ENCODE data around the gene AP4E1.
"Not testable (repeated sequence)": the region's sequence is repeated elsewhere in the genome, so short reads cannot be mapped to it uniquely, and the experiment has no call there.

Gene AP4E1

DNA sequence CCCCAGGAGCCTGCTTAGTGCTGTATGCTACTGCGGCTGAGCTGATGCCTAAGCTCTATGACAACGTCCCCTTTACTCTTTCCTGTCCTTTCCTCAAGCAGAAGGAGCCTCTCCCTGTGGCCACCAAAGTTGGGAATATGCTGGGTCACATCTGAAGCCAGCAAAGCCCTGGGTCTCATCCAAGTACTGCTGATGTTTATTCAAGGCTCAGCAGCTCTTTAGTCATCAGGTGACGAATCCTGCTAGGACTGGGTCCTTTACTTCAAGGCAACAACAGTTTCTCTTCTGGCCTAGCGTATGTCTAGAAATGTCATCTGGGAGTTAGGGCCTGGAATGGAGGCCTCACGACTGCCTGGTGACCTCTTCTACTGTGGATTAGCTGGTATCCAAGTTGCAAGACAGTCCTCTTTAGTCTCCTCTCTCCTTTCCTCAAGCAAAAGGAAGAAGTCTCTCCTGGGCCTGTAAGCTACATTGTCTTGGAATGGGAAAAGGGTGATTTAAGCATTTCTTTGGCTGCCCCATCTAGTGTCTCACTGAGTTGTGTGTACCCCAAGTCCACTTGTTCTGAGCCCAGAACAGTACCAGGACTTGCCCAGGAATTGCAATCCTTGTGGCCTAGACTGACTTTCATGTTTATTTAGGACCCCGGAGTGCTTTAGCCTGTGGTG, 122.3 kb downstream of the AP4E1 start:
- DNase-seq: no peak

GRCh38 chr15:51037474-51037873, 129.0 kb downstream of the AP4E1 start:
- not testable (repeated sequence) for DNase-seq

GRCh38 chr15:51038162-51038973, 129.9 kb downstream of the AP4E1 start:
- DNase-seq: no peak

DNA sequence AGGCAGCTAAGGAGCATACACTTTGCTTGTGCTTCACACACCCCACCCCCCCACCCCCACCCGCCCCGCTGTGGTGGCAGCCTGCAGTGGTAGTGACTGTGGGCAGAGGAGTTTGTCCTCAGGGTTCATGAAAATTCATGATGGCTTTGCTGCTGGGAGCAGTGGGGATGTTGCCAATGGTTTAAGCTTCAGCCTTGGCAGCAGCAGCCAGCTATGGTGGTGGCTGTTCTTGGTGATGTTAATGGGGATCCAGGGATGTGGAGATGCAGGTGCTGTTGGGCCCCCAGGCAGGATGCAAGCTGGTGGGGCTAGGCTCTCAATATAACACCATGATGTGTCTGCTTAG, 130.5 kb downstream of the AP4E1 start:
- DNase-seq: no peak

DNA sequence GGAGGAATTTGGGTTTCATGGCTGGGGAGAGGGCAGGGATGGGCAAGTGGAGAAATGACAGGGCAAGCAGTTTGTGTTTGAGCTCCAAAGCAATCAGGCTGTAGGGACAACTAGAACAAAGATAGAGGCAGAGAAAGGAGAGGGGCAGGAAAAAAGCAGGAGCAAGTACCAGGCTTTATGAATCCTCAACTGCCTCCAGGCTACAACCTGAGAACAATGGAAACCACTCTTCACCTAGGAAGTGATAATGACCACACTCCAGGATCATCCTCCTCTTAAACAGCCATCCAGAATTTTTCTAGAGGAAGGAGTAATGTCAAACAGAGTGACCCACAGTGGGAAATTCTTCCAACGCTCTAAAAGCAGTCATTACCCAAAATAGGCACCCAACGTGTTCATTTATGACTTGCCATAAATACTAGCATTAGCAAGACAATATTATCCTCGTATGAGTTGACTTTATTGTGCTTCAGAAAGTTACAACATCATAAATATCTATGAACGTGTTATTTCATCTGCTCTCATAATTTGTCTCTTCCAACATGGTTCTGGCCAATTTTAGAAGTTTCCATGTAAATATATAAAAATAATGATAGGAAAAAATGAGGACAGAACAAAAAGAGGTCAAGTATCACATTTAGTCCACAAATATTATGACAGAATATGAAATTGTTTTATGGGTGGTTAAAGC, 135.7 kb downstream of the AP4E1 start:
- DNase-seq: no peak

GRCh38 chr15:51046016-51046415, 137.5 kb downstream of the AP4E1 start:
- no peak for DNase-seq

DNA sequence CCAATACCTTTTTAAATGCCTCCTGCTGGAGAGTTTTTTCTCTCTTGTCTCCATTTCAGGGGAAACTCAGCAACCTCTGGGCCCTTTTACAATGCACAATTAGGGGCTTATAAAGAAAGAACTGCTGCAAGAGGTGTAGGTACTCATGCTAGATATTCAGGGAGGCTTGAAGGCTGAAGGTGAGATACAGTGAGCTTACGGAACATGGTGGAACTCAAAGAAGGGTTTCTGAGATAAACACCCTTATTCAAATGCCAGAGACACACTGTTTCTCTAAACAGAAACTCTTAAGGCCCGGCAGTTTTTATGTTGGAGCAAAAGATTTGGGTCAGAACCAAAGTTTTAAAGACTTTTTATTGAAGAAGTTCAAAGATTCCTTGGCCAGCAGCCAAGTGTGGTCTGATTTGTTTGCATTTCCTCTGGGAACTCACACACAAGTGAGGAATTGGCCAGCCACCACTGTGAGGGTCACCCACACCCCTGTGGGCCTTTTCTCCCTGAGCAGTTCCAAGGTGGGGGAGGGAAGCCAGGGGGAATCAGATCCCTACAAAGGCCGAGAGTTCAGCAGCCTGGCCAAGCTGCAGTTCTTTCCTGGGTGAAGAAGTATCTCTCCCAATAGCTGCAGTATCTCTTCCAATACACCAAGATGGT, 138.4 kb downstream of the AP4E1 start:
- DNase-seq: no peak

- no peak for DNase-seq
These were observed 139.8 kb downstream of the AP4E1 start for GRCh38 chr15:51048308-51048707.

- no peak for DNase-seq
These were observed 140.6 kb downstream of the AP4E1 start for GRCh38 chr15:51049081-51049480.

GRCh38 chr15:51051776-51052175, 143.3 kb downstream of the AP4E1 start:
- DNase-seq: no peak

- DNase-seq: no peak
These were observed 145.1 kb downstream of the AP4E1 start for GRCh38 chr15:51053571-51053970.

DNA sequence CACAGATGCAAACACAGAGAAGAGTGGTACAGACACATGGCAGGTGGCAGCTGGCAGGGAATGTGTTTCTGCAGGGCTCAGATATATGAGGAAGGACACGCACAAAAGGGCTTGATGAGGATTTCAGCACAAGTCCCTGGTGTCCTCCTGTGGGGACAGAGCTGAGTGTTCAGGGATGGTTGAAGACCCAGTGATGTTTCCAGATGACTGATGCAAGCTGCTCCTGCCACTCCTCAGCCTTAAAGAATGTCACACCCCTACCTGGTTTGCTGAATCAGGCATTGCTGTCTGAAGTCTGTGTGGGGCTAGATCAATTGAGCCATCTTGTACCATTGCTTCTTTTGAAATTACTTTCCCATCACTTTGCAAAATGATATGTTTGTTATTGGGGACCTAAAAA, 146.1 kb downstream of the AP4E1 start:
- no peak for DNase-seq
